ENCODE measurements around the gene GLCE.
"Not testable (repeated sequence)": the region's sequence is repeated elsewhere in the genome, so short reads cannot be mapped to it uniquely, and the experiment has no call there.

Gene GLCE

DNA sequence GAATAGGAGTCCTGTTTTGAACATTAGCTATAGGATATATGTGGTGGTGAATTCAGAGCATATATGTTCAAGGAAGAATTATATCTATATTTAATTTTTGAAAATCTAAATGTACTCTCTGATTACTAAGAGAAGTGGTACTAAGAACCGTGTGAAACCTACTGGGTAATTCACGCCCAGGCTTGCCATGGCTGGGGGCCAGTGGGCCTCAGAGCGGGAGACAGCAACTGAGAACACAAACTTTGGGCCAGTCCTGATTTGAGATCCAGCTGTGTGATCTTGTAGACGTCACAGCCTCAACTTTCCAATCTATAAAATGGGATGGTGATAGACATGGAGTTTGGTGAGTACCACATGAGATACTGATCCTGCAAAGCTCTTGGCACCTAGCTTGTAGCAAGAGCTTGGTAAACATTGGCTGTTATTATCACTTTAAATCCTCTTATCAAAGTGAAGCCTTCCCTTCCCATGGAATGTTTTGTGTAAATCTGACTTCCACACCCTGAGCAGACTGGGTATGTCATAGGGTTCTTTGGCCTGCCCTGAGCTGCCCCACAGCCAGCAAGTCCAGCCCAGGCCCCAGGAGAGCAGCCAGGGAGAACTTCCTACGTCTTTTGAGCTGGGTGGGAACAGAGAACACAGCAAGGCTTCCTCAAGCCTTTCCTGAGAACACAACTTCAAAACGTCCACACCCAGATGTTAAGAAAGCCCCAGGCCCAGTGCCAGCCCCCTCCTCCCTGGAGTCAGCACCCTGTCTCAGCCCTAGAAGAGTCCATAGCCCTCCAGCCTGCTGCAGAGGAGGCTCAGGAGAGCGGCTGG, 130.1 kb downstream of the GLCE start:
- H3K36me3 ChIP-seq (ENCODE audit: control insufficient read depth, insufficient read depth, low read length): no peaks in the 10 kb centered on the region
- TF ChIP-seq CTCF (IDR thresholded peaks at IDR 0.05; ENCODE audit: insufficient read depth, low read length, poor library complexity, severe bottlenecking): no peak

DNA sequence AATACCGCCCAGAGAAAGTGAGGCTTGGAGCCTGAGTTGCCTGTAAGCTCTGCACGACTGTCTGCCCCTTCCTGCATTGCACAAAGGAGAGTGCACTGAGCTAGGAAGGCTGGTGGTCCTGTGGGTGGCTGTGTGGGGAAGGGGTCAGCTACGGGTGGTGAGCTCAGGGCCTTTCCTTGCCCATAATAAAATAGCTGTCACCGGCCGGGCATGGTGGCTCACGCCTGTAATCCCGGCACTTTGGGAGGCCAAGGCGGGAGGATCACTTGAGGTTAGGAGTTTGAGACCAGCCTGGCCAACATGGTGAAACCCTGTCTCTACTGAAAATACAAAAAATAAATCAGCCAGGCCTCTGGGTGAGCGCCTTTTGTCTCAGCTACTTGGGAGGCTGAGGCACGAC, 131.2 kb downstream of the GLCE start:
- H3K4me3 ChIP-seq (replicated peaks; ENCODE audit: low read depth, low read length); DNase-seq (ENCODE audit: extremely low read depth, insufficient read length); H3K27me3 ChIP-seq (replicated peaks; ENCODE audit: control insufficient read depth, insufficient read depth, low read length); H3K36me3 ChIP-seq (ENCODE audit: control insufficient read depth, insufficient read depth, low read length): not testable (repeated sequence)

More for the DNA sequence above, 130.1 kb downstream of the GLCE start:
- Histone ChIP-seq H3K4me3 (replicated peaks; ENCODE audit: low read depth, low read length) (no peak overlapping the region), H3K27me3 (replicated peaks; ENCODE audit: control insufficient read depth, insufficient read depth, low read length) (no peaks in the 10 kb centered on the region)
- no peak for DNase-seq (ENCODE audit: extremely low read depth, insufficient read length)

- H3K27me3 ChIP-seq (replicated peaks; ENCODE audit: control insufficient read depth, insufficient read depth, low read length): no peaks in the 10 kb centered on the region; the same call in 1 of the 2 replicates
- H3K36me3 ChIP-seq (ENCODE audit: control insufficient read depth, insufficient read depth, low read length): no peaks in the 10 kb centered on the region
- no peak for DNase-seq (ENCODE audit: extremely low read depth, insufficient read length)
- TF ChIP-seq CTCF (IDR thresholded peaks at IDR 0.05; ENCODE audit: insufficient read depth, low read length, poor library complexity, severe bottlenecking): no peak
- H3K4me3 ChIP-seq (replicated peaks; ENCODE audit: low read depth, low read length): no peak overlapping the region
These were observed 132.5 kb downstream of the GLCE start for GRCh38 chr15:69292826-69293420.

DNA sequence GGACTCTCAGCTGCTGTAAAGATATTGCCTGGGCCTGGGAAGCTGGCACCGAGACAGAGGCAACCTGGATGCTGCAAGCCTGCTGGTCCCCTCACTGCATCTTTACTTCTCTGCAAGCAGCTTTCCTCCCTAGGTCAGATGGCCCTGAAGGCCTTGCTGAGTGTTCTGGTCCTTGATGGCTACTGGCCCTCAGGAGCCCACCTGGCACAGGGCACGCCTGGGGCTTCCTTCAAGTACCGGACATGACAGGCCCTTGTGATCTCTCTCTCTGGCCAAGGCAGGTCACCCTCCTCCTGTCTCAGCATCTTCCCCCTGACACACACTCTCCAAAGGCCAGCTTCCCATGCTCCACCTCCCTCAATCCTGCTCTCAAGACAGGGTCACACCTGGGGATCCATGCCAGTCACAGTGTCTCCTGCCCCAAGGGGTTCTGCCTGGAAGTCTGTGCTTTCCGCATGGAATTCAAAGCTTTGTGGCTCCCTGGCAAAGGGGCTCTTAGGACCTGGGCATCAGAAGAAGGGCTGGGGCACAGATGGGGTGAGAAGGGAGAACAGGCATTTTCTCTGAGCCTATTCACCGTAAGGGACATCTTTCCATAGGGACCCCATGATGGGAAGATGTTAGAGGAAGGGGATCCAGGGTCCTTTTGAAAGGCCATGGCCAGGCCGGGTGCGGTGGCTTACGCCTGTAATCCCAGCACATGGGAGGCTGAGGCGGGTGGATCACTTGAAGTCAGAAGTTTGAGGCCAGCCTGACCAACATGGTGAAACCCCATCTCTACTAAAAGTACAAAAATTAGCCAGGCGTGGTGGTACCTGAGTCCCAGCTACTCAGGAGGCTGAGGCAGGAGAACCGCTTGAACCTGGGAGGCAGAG, 133.5 kb downstream of the GLCE start:
- H3K4me3 ChIP-seq (replicated peaks; ENCODE audit: low read depth, low read length): no peak overlapping the region
- no peak for DNase-seq (ENCODE audit: extremely low read depth, insufficient read length)
- no peak for TF ChIP-seq CTCF (IDR thresholded peaks at IDR 0.05; ENCODE audit: insufficient read depth, low read length, poor library complexity, severe bottlenecking)
- no peaks in the 10 kb centered on the region; the same call in 1 of the 2 replicates for H3K27me3 ChIP-seq (replicated peaks; ENCODE audit: control insufficient read depth, insufficient read depth, low read length)
- H3K36me3 ChIP-seq (ENCODE audit: control insufficient read depth, insufficient read depth, low read length): no peaks in the 10 kb centered on the region

GRCh38 chr15:69296606-69297005, 136.2 kb downstream of the GLCE start:
- DNase-seq (ENCODE audit: extremely low read depth, insufficient read length): no peak
- Histone ChIP-seq H3K36me3 (ENCODE audit: control insufficient read depth, insufficient read depth, low read length) (no peaks in the 10 kb centered on the region), H3K4me3 (replicated peaks; ENCODE audit: low read depth, low read length) (no peak overlapping the region), H3K27me3 (replicated peaks; ENCODE audit: control insufficient read depth, insufficient read depth, low read length) (no peaks in the 10 kb centered on the region; the same call in none of the 2 replicates)
- TF ChIP-seq CTCF (IDR thresholded peaks at IDR 0.05; ENCODE audit: insufficient read depth, low read length, poor library complexity, severe bottlenecking): no peak
